A673 (cell line): ENCODE data around the gene SPTBN4. TPM values are rescaled to one million over a fixed set of nuclear protein-coding genes. Genes with fewer than 3 reads are reported as not detected.
A peak's percentile ranks its signal among the peaks of the same experiment; 100 is the strongest.

Experiments
- BruUV-seq: library from RNA; stranded (reverse); fragments of 400-500 nt; replicated peaks from 2 replicates; lab custom pipeline; 2021; lab: Mats Ljungman, UMichigan
- CTCF ChIA-PET: fragments of 300-600 bp; sonication (Branson Sonifier 250); formaldehyde crosslinking; loops from one replicate; lab custom pipeline; 2022; ENCODE audit warnings: antibody characterized with exemption; lab: Charles Lee
- POLR2A ChIA-PET: fragments of 300-600 bp; sonication (Branson Sonifier 250); formaldehyde crosslinking; loops from one replicate; lab custom pipeline; 2022; ENCODE audit warnings: antibody characterized with exemption; ENCODE audit not compliant: low non-redundant PET; lab: Charles Lee
- DNase-seq: peaks from one replicate; pipeline ENCODE4 v3.0.0-alpha.2; 2015; ENCODE audit warnings: low spot score
- H3K27ac ChIP-seq: fragments of 200-600 bp; sonication (generic); 2 replicates; pipeline ENCODE4 v1.5.1; 2016; ENCODE audit warnings: mixed run types, low read depth, mild to moderate bottlenecking, mixed read lengths, antibody characterized with exemption, low read length; ENCODE audit not compliant: poor library complexity, severe bottlenecking
- H3K27me3 ChIP-seq: fragments of 200-600 bp; sonication (generic); replicated peaks from 2 replicates; pipeline ENCODE4 v1.6.1; 2017; ENCODE audit warnings: mixed run types, low read depth, mild to moderate bottlenecking, mixed read lengths, antibody characterized with exemption, low read length; ENCODE audit not compliant: insufficient read depth, poor library complexity
- H3K36me3 ChIP-seq: fragments of 200-600 bp; sonication (generic); 2 replicates; pipeline ENCODE4 v1.6.1; 2016; ENCODE audit warnings: mixed run types, mild to moderate bottlenecking, mixed read lengths, antibody characterized with exemption, low read length; ENCODE audit not compliant: insufficient read depth, poor library complexity, severe bottlenecking
- H3K4me1 ChIP-seq: fragments of 200-600 bp; sonication (generic); 2 replicates; pipeline ENCODE4 v1.6.1; 2017; ENCODE audit warnings: mixed run types, mild to moderate bottlenecking, mixed read lengths, antibody characterized with exemption, low read length; ENCODE audit not compliant: insufficient read depth, poor library complexity, severe bottlenecking
- H3K4me3 ChIP-seq: fragments of 200-600 bp; sonication (generic); 2 replicates; pipeline ENCODE4 v1.5.1; 2016; ENCODE audit warnings: low read depth, mixed run types, mild to moderate bottlenecking, mixed read lengths, low read length; ENCODE audit not compliant: poor library complexity, severe bottlenecking
- H3K9me3 ChIP-seq: fragments of 200-600 bp; sonication (generic); 2 replicates; pipeline ENCODE4 v1.6.1; 2016; ENCODE audit warnings: mixed run types, low read depth, mild to moderate bottlenecking, mixed read lengths, antibody characterized with exemption, low read length; ENCODE audit not compliant: poor library complexity, severe bottlenecking
- EZH2 ChIP-seq: fragments of 200-600 bp; sonication (generic); IDR thresholded peaks from 2 replicates; pipeline ENCODE4 v1.6.1; 2017; ENCODE audit warnings: borderline replicate concordance, low read depth, mild to moderate bottlenecking, mixed read lengths, antibody characterized with exemption, low read length; ENCODE audit not compliant: poor library complexity, severe bottlenecking
- intact Hi-C: fragments of 100-400 bp; cut with micrococcal nuclease; formaldehyde crosslinking; loops from one replicate; pipeline ENCODE4 v1.10.0; 2022; ENCODE audit not compliant: unreplicated experiment
- total RNA-seq: library from RNA; stranded (reverse); gene quantifications from 2 replicates; pipeline ENCODE4 v1.2.3, GENCODE V29; 2021
- TF ChIP-seq, protein P1 (sequence below): fragments of 300-800, 200-600 bp; sonication (generic); conservative IDR thresholded peaks from 2 replicates; pipeline ENCODE4 v1.5.1; 2017; ENCODE audit warnings: low read depth, mild to moderate bottlenecking, antibody characterized with exemption, low read length, moderate library complexity, mixed read lengths

SPTBN4 gene
- total RNA-seq, 1 experiment from 2014 or later: 0.43 TPM

GRCh38 chr19:40444000-40444824 lies 22.6 kb upstream of the SPTBN4 start, which contains the start of gene SERTAD3:
SERTAD3 (minus strand) TSS chr19:40444335; CDS start chr19:40442080, 2,255 bp downstream.
- H3K9me3 ChIP-seq: no peaks in the 10 kb centered on the region
- H3K27me3 ChIP-seq: no peaks in the 10 kb centered on the region
- peak; percentile 98 for DNase-seq
- ChIA-PET POLR2A (no interaction called here), CTCF (interaction anchor here (1.1 kb wide), 1 partner anchor 139 kb away, joined by 7 read pairs; no protein-coding TSS in a partner anchor)
- peak within 1 kb of the TSS; percentile 96 for H3K27ac ChIP-seq
- peak within 1 kb of the TSS; percentile 82 for H3K4me3 ChIP-seq
- no peak for TF ChIP-seq EZH2
- TF ChIP-seq, protein P1, sequence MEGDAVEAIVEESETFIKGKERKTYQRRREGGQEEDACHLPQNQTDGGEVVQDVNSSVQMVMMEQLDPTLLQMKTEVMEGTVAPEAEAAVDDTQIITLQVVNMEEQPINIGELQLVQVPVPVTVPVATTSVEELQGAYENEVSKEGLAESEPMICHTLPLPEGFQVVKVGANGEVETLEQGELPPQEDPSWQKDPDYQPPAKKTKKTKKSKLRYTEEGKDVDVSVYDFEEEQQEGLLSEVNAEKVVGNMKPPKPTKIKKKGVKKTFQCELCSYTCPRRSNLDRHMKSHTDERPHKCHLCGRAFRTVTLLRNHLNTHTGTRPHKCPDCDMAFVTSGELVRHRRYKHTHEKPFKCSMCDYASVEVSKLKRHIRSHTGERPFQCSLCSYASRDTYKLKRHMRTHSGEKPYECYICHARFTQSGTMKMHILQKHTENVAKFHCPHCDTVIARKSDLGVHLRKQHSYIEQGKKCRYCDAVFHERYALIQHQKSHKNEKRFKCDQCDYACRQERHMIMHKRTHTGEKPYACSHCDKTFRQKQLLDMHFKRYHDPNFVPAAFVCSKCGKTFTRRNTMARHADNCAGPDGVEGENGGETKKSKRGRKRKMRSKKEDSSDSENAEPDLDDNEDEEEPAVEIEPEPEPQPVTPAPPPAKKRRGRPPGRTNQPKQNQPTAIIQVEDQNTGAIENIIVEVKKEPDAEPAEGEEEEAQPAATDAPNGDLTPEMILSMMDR: no peak
- H3K36me3 ChIP-seq: peaks cover 26% of the 10 kb centered on the region
- peaks cover 22% of the 10 kb centered on the region for H3K4me1 ChIP-seq
- no TSS peak for BruUV-seq
- intact Hi-C loops: loop anchor here (1.0 to 5.0 kb wide), 3 partner anchors 21 to 158 kb away; partner anchors contain the start of genes BLVRB and LTBP4

DNA sequence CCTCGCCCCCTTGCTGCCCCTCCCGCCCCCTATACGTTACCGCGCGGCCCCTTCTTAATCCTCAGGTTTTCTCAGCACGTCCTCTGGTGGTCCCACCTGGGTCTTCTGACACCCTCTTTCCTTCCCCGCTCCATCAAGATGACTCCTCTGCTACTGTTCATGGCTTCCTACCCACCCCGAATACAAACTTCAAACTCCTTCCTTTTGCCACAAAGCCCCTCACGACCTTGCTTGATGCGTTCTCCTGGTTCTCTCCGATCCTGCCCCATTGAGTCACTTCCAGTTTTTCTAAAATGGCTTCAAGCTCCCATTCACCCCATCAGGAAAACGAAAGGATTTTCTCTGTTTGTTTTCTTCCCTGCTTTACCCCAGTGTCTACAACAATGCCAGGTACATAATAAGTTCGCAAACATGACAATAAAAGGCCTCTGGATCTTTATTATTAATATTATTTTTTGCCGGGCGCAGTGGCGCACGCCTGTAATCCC lies 21.9 kb upstream of the SPTBN4 start:
- Histone ChIP-seq H3K4me3 (peak overlapping the region; percentile 82), H3K27me3 (no peaks in the 10 kb centered on the region), H3K4me1 (peaks cover 22% of the 10 kb centered on the region), H3K27ac (peak overlapping the region; percentile 96), H3K36me3 (peaks cover 26% of the 10 kb centered on the region), H3K9me3 (no peaks in the 10 kb centered on the region)
- DNase-seq: no peak
- no peak for TF ChIP-seq EZH2
- TF ChIP-seq, protein P1: peak; percentile 52
- POLR2A ChIA-PET: no interaction called here
- intact Hi-C loops: loop anchor here (1.0 to 5.0 kb wide), 3 partner anchors 20 to 157 kb away; partner anchors contain the start of genes BLVRB and LTBP4
- CTCF ChIA-PET: interaction anchor here (0.6 kb wide), 1 partner anchor 305 kb away, joined by 3 read pairs; no protein-coding TSS in a partner anchor
- TSS peak; percentile 70 for BruUV-seq

- ChIA-PET CTCF (no interaction called here), POLR2A (no interaction called here)
- DNase-seq: peak; percentile 30
- BruUV-seq: no TSS peak
- intact Hi-C loops: no loop called here
- Histone ChIP-seq H3K27ac (peak overlapping the region; percentile 96), H3K27me3 (no peaks in the 10 kb centered on the region), H3K9me3 (no peaks in the 10 kb centered on the region), H3K4me1 (peaks cover 22% of the 10 kb centered on the region), H3K4me3 (no peak overlapping the region), H3K36me3 (peaks cover 16% of the 10 kb centered on the region)
- no peak for TF ChIP-seq EZH2
- TF ChIP-seq, protein P1: no peak
These were observed 21.0 kb upstream of the SPTBN4 start for GRCh38 chr19:40445780-40446262.
